AG09309 (cell line): ENCODE measurements around the gene TBXAS1.

Source experiments
- DNase-seq: peaks from one replicate; pipeline ENCODE4 v3.0.0-alpha.2; 2010; ENCODE audit warnings: low read depth
- H3K4me3 ChIP-seq: 2 replicates; pipeline ENCODE4 v1.5.1; 2011; ENCODE audit warnings: mild to moderate bottlenecking, low read depth, low read length, moderate library complexity; ENCODE audit not compliant: control insufficient read depth
- TF ChIP-seq, protein P1 (sequence below): IDR thresholded peaks from 2 replicates; pipeline ENCODE4 v1.5.1; 2011; ENCODE audit warnings: mild to moderate bottlenecking, low read depth, low read length, inconsistent platforms; ENCODE audit not compliant: insufficient read depth, control insufficient read depth; ENCODE audit errors: missing control alignments

TBXAS1 gene

DNA sequence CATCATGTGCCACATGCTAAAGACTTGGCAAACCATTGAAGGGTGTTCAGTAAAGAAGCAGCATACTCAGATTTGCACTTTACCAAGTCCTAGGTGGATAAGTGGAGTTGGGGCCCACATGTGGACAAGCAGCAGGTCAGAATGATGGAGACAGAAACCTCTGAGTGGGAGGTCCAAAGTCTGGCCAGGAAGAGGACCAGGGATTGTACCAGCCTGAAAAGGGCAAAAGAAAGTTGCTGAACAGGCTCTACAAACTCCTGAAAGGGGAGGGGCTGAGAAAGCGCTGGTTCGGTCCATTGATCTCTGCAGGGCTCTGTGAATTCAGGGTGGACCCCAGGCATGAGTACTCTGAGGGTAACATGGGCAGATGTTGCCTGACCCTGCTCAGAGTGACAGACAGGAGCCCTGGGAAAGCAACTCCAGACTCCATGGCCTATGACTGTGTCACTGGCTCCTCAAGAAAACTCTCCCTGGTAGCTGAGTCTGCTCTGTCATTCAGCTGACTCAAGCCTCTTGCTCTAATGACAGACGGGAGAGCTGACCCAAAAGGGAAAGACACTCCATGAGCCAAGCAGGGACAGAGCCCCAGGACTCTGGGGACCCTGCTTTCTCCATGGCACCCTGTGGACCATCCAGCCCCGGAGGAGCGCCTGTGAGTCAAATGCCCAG is 68.5 kb downstream of the TBXAS1 start:
- DNase-seq, result no peak
- TF ChIP-seq, protein P1, sequence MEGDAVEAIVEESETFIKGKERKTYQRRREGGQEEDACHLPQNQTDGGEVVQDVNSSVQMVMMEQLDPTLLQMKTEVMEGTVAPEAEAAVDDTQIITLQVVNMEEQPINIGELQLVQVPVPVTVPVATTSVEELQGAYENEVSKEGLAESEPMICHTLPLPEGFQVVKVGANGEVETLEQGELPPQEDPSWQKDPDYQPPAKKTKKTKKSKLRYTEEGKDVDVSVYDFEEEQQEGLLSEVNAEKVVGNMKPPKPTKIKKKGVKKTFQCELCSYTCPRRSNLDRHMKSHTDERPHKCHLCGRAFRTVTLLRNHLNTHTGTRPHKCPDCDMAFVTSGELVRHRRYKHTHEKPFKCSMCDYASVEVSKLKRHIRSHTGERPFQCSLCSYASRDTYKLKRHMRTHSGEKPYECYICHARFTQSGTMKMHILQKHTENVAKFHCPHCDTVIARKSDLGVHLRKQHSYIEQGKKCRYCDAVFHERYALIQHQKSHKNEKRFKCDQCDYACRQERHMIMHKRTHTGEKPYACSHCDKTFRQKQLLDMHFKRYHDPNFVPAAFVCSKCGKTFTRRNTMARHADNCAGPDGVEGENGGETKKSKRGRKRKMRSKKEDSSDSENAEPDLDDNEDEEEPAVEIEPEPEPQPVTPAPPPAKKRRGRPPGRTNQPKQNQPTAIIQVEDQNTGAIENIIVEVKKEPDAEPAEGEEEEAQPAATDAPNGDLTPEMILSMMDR, result no peak
- H3K4me3 ChIP-seq, result no peak overlapping the region

DNA sequence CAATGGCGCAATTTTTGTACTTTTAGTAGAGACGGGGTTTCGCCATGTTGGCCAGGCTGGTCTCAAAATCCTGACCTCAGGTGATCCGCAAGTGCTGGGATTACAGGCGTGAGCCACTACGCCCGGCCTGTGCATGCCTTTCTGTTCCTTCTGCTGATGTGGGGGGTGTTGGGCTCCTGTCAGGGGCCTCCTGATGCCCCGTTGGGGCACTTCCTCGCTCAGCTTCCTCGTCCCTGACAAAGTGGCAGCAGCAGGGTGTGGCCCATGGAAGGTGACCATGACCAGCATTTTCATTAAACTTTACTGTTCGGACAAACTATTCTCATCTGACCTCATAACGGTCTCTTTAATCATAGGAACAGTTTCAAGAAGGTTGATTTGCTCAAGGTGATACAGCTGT is 69.4 kb downstream of the TBXAS1 start:
- TF ChIP-seq, protein P1, result no peak
- DNase-seq, result no peak
- no peak overlapping the region for H3K4me3 ChIP-seq

DNA sequence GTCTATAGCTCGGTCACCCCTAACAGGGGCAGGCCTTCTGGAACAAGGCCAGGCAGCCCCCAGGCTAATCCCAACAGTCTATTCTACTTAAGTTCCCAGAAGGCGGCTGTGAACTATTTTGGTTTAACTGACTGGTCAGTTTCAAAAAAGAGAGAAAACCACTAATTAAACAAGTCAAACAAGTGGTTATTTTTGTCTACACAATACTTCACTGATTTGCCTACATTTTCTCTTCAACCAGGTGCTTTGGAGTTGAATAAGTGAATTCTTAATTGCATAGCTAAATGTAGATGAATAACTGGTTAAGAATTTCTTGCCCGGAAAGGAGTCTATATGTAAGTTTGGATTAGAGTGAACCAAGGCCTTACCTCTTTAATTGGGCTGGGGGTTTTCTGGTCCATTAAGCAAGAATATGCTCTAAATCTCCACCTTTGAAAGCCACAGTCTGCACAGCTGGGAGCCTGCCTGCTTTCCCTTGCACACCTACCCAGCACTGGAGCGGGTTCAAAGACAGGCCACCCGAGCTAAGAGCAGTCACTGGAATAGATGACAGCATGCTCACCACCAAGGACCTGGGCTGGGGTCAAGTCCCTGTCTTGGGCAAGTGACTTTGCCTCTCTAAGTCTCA is 70.4 kb downstream of the TBXAS1 start:
- no peak for DNase-seq
- H3K4me3 ChIP-seq, result no peak overlapping the region
- TF ChIP-seq, protein P1, result no peak

DNA sequence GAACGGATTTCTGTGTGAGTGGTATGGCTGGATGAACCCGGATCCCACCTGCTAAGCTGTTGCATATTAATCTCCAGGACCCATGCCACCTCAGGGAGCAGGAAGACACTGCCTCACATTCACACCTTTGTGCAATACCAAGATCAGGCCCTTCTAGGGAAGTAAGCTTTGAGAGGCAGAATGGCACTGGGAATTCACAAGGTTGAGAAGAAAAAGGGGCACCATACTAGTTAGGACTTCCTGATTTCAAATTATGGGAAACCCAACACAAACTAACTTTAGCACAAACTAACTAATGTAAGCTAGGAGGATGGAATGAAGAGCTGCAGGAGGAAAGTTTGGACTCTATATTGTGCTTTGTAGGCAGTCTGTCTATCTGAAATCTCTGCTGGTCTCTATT is 71.3 kb downstream of the TBXAS1 start:
- no peak for DNase-seq
- H3K4me3 ChIP-seq, result no peak overlapping the region
- TF ChIP-seq, protein P1, result no peak

DNA sequence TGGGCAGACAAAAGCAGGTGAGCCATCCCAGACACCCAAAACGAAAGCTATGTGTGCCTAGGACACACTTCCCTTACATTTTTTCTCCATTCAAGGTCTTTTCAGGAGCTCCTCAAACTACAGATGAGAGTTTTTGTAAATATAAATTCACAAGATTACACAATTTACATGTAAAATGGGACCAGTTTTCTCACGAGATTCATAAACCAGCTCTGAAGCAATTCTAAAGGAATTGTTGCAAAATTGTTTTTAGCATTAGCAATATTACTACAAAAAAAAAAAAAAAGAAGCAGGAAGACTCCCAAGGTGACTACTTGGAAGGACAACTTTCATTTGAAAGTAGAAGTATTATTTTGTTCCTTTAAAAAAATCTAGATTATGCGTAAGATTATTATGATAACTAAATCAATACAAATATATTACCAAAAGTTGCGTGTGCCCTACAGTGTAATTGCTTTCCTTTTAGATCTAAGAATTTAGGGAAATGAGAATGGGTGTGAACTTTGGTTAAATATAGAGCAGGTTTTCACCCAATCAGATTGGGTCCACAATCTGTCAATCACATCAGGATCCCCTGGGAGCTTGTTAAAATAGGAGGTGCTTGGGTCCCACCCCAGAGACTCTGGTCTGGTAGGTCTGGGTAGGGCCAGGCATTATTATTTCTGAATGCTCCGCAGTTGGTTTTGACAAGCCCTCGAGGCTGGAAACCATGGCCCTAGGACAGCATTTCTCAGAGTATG is 72.2 kb downstream of the TBXAS1 start:
- TF ChIP-seq, protein P1, result no peak
- no peak overlapping the region for H3K4me3 ChIP-seq
- DNase-seq, result no peak

DNA sequence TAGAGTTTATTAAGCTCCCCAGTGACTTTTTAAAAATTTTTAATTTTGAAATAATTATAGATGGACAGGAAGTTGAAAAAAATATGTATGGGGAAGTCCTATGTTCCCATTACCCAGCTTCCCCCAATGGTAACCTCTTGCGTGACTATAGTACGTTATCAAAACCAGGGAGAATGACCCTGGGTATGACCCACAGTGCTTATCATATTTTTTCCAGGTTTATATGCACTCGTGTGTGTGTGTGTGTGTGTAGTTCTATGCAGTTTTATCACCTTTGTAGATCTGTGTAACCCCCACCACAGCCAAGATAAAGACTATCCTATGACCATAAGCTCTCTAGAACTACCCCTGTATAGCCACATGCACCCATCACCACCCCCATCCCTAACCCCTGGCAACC is 72.8 kb downstream of the TBXAS1 start:
- TF ChIP-seq, protein P1, result no peak
- no peak overlapping the region for H3K4me3 ChIP-seq
- DNase-seq, result no peak
